Muscle of arm (tissue), 12 donors: Measurements from ENCODE around the gene ACP7. TPM values are rescaled to one million over a fixed set of nuclear protein-coding genes. Genes with fewer than 3 reads are reported as not detected.

Experiments used
- polyA plus RNA-seq, 12 donors: library from polyadenylated mRNA; unstranded; fragments of 120-200 nt; gene quantifications; one replicate each; pipeline ENCODE4 v1.2.1, GENCODE V29; 2013; ENCODE audit not compliant: insufficient read length in 12 of 12

Gene ACP7
- polyA plus RNA-seq, 12 donors = 0.07 to 0.30 (median 0.13) TPM; not detected in 3

Other genes starting within 250 kb of the ACP7 start
- over 10,000 TPM in 1 of 12 donors, 100 to 1,000 TPM in 11; 251 to 16,091 (median 284) TPM for gene HNRNPL, start 234.4 kb upstream of the ACP7 start, polyA plus RNA-seq
- 10 to 100 TPM in 3 of 12 donors, 1 to 10 TPM in 8, not detected in 1; 6.4 to 17.9 (median 9.0) TPM for gene RINL, start 206.1 kb upstream of the ACP7 start, polyA plus RNA-seq
- 100 to 1,000 TPM in 7 of 12 donors, 10 to 100 TPM in 4, not detected in 1; 74.8 to 135 (median 104) TPM for gene SIRT2, start 184.8 kb upstream of the ACP7 start, polyA plus RNA-seq
- gene NFKBIB, start 184.4 kb upstream of the ACP7 start, polyA plus RNA-seq = 10 to 100 TPM in 3 of 12 donors, 1 to 10 TPM in 8, not detected in 1; 5.8 to 19.6 (median 7.2) TPM
- gene CCER2, start 172.2 kb upstream of the ACP7 start, polyA plus RNA-seq = 10 to 100 TPM in 1 of 12 donors, 1 to 10 TPM in 10, not detected in 1; 2.7 to 14.5 (median 4.5) TPM
- 10 to 100 TPM in 11 of 12 donors, not detected in 1; 16.9 to 42.8 (median 26.5) TPM for gene SARS2, start 153.6 kb upstream of the ACP7 start, polyA plus RNA-seq
- 10 to 100 TPM in 11 of 12 donors, not detected in 1; 13.6 to 26.5 (median 14.8) TPM for gene MRPS12, start 153.4 kb upstream of the ACP7 start, polyA plus RNA-seq
- 10 to 100 TPM in 11 of 12 donors, not detected in 1; 22.6 to 33.6 (median 28.0) TPM for gene FBXO17, start 108.6 kb upstream of the ACP7 start, polyA plus RNA-seq
- gene FBXO27, start 51.8 kb upstream of the ACP7 start, polyA plus RNA-seq = 10 to 100 TPM in 1 of 12 donors, 1 to 10 TPM in 9, under 1 TPM in 1, not detected in 1; 0.89 to 10.3 (median 2.5) TPM
- gene PAK4, start 41.4 kb downstream of the ACP7 start, polyA plus RNA-seq = 10 to 100 TPM in 11 of 12 donors, not detected in 1; 11.9 to 33.1 (median 16.0) TPM
- 1 to 10 TPM in 2 of 12 donors, under 1 TPM in 6, not detected in 4; 0.10 to 1.5 (median 0.17) TPM for gene NCCRP1, start 112.6 kb downstream of the ACP7 start, polyA plus RNA-seq
- not detected for gene SYCN, start 119.9 kb downstream of the ACP7 start, polyA plus RNA-seq
- gene IFNL3, start 160.6 kb downstream of the ACP7 start, polyA plus RNA-seq = not detected
- under 1 TPM in 2 of 12 donors, not detected in 10; 0.12 to 0.17 TPM for gene IFNL4, start 164.5 kb downstream of the ACP7 start, polyA plus RNA-seq
- gene IFNL2, start 184.0 kb downstream of the ACP7 start, polyA plus RNA-seq = not detected
- not detected for gene IFNL1, start 212.0 kb downstream of the ACP7 start, polyA plus RNA-seq
- gene LRFN1, start 236.5 kb downstream of the ACP7 start, polyA plus RNA-seq = 1 to 10 TPM in 3 of 12 donors, under 1 TPM in 7, not detected in 2; 0.42 to 2.8 (median 0.61) TPM